GM13977 (cell line): Measurements from ENCODE around the gene MAP3K6.

Source experiments
- DNase-seq: peaks from one replicate; pipeline ENCODE4 v3.0.0; 2012; ENCODE audit warnings: low spot score
- CTCF ChIP-seq: IDR thresholded peaks from 2 replicates; pipeline ENCODE4 v1.5.1; 2012; ENCODE audit warnings: mild to moderate bottlenecking, control low read depth; ENCODE audit not compliant: insufficient read depth; ENCODE audit errors: extremely low read depth, missing control alignments
- in situ Hi-C: fragments of 300-500 bp; cut with MboI; formaldehyde crosslinking; loops from one replicate; pipeline ENCODE4 v1.12.0; 2022; ENCODE audit warnings: low sequenced_read_pairs, low pct_unique_long_range_greater_than_20kb, mixed read lengths, inconsistent platforms; ENCODE audit not compliant: unreplicated experiment

Gene MAP3K6

DNA sequence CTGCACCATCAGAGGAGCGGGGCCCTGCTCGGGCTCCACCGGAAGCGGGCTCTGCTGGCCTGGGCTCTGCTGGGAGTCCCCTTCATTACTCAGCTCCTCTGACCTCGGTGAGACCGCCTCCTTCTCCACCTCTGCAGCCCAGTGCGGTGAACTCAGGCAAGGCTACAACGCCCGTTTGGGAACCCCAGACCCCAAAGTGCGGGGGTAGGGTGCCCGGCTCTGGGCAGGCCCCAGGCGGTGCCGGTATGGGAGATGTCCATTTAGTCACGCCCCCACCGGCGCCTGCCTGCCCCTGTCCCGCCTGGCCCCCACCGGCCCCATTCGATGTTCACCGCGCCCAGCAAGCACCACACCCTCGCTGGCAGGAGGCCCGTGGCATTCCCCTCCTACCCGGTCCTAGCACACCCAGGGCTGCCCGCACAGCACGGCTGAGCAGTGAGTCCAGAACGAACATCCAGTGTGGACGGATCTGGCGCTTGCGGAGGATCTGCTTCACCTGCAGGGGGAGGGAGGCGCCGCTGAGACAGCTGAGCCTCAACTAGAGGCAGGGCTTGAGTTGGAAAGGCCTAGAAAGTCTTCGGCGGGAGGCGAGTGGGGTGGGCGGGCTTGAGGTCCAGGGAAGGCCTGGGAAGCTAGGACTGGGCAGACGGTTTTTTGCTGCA, 10.0 kb downstream of the MAP3K6 start:
- in situ Hi-C loops = no loop called here
- no peak for TF ChIP-seq CTCF
- DNase-seq = peak; percentile 77

DNA sequence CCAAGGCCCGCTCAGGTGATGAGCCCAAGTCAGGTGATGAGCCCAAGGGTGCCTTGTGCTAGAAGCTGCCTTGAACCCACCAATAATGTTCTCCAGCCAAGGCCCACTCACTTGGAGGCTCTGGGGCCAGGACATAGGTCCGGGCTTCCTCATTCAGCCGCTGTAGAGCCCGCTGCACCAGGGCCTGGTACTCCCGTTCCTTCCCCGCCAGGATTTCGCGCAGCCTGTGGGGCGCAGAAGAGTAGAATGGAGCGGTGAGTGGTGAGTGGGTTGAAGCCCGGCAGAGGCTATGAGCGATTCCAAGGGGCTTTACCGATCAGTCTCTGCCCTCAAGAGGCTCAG, 10.5 kb downstream of the MAP3K6 start:
- in situ Hi-C loops = no loop called here
- no peak for DNase-seq
- no peak for TF ChIP-seq CTCF

- no peak for DNase-seq
- in situ Hi-C loops = no loop called here
- no peak for TF ChIP-seq CTCF
Measured at GRCh38 chr1:27355683-27356082, 11.1 kb downstream of the MAP3K6 start.

GRCh38 chr1:27353629-27354028, 13.1 kb downstream of the MAP3K6 start:
- TF ChIP-seq CTCF = no peak
- no peak for DNase-seq
- in situ Hi-C loops = no loop called here

- in situ Hi-C loops = no loop called here
- TF ChIP-seq CTCF = no peak
- DNase-seq = no peak
Measured at GRCh38 chr1:27353166-27353565, 13.6 kb downstream of the MAP3K6 start.

DNA sequence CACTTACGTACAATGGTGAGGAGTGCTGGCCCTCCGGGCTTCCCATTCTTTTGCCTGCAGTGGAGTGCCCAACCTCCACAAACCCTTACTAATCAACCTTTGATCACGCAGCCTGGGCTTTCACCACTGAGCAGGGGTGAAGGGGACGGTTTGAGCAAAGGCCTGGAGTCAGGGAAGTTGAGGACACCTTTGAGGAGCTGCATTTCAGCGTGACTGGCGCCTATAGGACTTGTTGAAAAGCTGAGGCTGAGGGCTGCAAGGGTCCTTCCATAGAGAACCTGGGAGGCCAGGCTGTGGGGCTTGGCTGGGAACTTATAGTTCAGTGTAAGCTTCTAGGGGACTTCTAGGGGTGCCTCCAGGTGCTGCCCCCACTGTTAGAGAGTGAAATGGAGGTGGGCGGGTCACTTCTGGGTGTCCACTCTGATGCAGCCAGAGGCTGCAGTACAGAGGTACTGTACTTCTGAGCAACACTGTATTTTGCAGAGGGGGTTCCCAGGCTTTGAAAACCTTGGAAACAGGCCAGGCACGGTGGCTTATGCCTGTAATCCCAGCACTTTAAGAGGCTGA, 15.1 kb downstream of the MAP3K6 start:
- TF ChIP-seq CTCF = no peak
- no peak for DNase-seq
- in situ Hi-C loops = no loop called here
